ENCODE results near the gene NPAS3.

The NPAS3 gene

DNA sequence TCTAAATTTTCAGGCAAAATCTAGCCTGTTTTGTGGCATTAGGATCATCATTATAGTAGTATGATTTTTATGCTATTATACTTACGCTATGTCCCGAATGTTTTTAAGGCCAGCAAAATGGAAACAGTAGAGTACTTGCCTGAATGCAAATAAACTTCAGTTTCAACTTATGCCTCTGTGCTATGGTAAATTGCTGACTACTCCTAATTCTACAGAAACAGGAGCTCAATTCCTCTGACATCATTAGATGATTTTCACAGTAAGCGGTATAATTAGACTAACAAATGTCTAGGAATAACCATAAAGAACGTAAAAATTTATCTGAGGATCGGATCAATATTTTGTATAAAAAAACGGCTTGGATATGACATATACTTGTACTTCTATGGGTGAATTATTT, 742.2 kb downstream of the NPAS3 start:
- TF ChIP-seq, protein P1, sequence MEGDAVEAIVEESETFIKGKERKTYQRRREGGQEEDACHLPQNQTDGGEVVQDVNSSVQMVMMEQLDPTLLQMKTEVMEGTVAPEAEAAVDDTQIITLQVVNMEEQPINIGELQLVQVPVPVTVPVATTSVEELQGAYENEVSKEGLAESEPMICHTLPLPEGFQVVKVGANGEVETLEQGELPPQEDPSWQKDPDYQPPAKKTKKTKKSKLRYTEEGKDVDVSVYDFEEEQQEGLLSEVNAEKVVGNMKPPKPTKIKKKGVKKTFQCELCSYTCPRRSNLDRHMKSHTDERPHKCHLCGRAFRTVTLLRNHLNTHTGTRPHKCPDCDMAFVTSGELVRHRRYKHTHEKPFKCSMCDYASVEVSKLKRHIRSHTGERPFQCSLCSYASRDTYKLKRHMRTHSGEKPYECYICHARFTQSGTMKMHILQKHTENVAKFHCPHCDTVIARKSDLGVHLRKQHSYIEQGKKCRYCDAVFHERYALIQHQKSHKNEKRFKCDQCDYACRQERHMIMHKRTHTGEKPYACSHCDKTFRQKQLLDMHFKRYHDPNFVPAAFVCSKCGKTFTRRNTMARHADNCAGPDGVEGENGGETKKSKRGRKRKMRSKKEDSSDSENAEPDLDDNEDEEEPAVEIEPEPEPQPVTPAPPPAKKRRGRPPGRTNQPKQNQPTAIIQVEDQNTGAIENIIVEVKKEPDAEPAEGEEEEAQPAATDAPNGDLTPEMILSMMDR (IDR thresholded peaks at IDR 0.05; ENCODE audit: control extremely low read depth, extremely low read depth, low read depth, missing control alignments), result no peak
- no peak for DNase-seq (ENCODE audit: extremely low spot score)
- CTCF ChIA-PET, result no interaction called here
- POLR2A ChIA-PET, result no interaction called here

DNA sequence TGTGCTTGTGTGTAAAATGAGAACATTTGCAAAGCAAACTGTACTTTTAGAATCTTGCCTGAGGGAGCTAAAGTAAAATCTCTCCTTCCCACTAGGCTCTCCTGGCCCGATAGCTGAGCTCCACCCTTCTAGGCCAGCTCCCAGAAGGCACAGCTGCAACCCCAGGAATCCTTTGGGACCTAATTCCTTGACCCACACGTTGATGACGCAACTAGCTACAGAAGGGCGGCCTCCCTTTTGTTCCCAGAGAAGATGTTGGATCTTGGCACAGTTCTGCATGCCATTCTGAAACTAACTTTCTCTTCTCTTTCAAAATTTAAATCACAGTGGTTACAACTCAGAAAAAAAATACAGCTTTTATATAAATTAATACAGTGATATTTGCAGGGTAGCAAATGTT, 744.1 kb downstream of the NPAS3 start:
- DNase-seq (ENCODE audit: extremely low spot score), result no peak
- TF ChIP-seq, protein P1 (IDR thresholded peaks at IDR 0.05; ENCODE audit: control extremely low read depth, extremely low read depth, low read depth, missing control alignments), result no peak
- CTCF ChIA-PET, result interaction anchor here (0.9 to 1.7 kb wide), 5 partner anchors 12 to 39 kb away, joined by 3 to 4 read pairs (median 4); no protein-coding TSS in a partner anchor
- POLR2A ChIA-PET, result no interaction called here

DNA sequence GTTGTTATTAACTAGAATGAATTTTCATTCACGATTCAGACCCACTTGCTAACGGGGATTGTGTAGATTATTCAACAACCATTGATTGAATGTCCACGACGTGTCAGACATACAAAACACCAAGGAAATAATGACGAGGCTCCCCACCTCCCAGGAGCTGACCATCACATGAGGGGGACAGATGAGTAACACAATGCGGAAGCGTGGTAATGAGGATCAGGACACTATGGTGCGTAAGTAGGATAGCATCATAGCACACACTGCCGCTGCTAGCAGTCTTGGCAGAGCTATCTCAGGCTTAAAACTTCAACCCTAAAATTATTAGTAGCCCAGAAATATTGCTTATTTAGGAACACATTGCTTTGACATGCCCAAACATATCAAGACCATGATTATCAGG, 746.3 kb downstream of the NPAS3 start:
- CTCF ChIA-PET, result interaction anchor here (1.2 to 2.8 kb wide), 2 partner anchors 9 to 10 kb away, joined by 4 to 8 read pairs; no protein-coding TSS in a partner anchor
- DNase-seq (ENCODE audit: extremely low spot score), result no peak
- TF ChIP-seq, protein P1 (IDR thresholded peaks at IDR 0.05; ENCODE audit: control extremely low read depth, extremely low read depth, low read depth, missing control alignments), result no peak
- POLR2A ChIA-PET, result no interaction called here

DNA sequence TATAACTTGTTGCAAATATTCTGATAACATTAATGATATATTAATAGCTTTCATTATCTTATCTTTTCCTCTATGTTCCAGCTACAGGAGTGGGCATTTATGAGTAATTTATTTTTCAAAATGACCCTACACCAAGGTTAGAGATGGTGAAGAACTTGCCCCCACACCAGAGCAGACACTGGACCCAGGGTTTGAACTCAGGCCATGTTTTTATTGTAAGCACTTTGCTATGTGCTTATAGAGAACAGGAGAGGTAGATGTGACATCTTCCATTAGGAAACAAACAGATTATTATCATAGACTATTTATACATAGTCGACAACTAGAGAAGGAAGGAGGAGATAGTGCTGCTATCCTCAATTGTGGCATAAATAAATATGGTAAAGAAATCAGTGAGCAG, 747.0 kb downstream of the NPAS3 start:
- TF ChIP-seq, protein P1 (IDR thresholded peaks at IDR 0.05; ENCODE audit: control extremely low read depth, extremely low read depth, low read depth, missing control alignments), result no peak
- DNase-seq (ENCODE audit: extremely low spot score), result no peak
- ChIA-PET CTCF (interaction anchor here (1.2 to 2.8 kb wide), 2 partner anchors 9 kb away, joined by 4 to 8 read pairs; no protein-coding TSS in a partner anchor), POLR2A (no interaction called here)

DNA sequence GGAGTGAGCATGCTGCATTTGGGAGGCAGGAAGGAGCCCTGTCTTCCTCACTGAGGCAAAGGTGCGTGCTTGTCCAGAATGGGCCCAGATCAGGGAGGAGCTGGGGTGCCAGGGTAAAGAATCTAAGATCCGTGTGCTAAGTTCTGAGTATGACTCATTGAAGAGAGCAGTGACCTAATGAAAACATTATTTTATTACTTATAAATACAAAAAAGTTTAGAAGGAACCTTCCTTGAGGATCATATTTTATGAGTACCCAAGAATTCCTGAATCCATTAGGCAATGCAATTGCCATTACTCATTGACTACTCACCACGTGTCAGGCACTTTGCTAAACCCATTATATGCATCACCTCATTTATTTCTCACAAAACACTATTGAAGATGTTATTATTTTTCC, 747.5 kb downstream of the NPAS3 start:
- ChIA-PET CTCF (interaction anchor here (1.5 to 2.8 kb wide), 2 partner anchors 8 to 13 kb away, joined by 3 to 8 read pairs; no protein-coding TSS in a partner anchor), POLR2A (no interaction called here)
- DNase-seq (ENCODE audit: extremely low spot score), result no peak
- TF ChIP-seq, protein P1 (IDR thresholded peaks at IDR 0.05; ENCODE audit: control extremely low read depth, extremely low read depth, low read depth, missing control alignments), result no peak

DNA sequence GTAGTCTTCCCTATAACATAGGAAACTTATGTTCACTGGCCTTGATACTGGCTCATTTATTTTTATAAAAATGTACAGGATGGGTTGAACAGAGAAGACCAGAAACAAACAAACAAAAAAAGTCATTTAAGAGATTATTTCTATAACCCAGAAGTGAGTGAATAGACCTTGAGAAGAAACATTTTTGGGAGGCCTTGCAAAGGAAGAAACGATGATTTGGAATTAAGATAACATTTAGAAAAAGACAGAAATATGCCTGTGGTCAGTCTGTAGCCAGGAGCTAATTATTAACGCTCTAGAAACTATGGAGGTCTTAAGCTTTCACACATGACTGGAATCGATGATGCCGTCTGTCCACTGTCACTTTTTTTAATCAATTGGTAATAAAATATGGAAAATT, 748.2 kb downstream of the NPAS3 start:
- CTCF ChIA-PET, result interaction anchor here (1.5 to 2.8 kb wide), 2 partner anchors 8 to 12 kb away, joined by 3 to 8 read pairs; no protein-coding TSS in a partner anchor
- no peak for DNase-seq (ENCODE audit: extremely low spot score)
- POLR2A ChIA-PET, result no interaction called here
- TF ChIP-seq, protein P1 (IDR thresholded peaks at IDR 0.05; ENCODE audit: control extremely low read depth, extremely low read depth, low read depth, missing control alignments), result no peak
